Stimulated activated CD8-positive, alpha-beta memory T cell treated with anti-CD3 and anti-CD28 coated beads, Interleukin-15, amount 100 ng/mL, for 48 hours (primary cell): ENCODE measurements around the gene CSAD.

Experiments used
- DNase-seq, 2 donors: peaks; one replicate each; pipeline ENCODE4 v3.0.0-alpha.2; 2020; ENCODE audit warnings: low read depth in 2 of 2

The CSAD gene

GRCh38 chr12:53180220-53180930, at the start of gene CSAD, which contains the start of gene ZNF740:
CSAD (minus strand) TSS chr12:53180925; CDS start chr12:53173470, 7,455 bp downstream.
ZNF740 (plus strand) TSS chr12:53180722; CDS start chr12:53181984, 1,262 bp downstream.
- DNase-seq: peak; percentile 98 to 99

DNA sequence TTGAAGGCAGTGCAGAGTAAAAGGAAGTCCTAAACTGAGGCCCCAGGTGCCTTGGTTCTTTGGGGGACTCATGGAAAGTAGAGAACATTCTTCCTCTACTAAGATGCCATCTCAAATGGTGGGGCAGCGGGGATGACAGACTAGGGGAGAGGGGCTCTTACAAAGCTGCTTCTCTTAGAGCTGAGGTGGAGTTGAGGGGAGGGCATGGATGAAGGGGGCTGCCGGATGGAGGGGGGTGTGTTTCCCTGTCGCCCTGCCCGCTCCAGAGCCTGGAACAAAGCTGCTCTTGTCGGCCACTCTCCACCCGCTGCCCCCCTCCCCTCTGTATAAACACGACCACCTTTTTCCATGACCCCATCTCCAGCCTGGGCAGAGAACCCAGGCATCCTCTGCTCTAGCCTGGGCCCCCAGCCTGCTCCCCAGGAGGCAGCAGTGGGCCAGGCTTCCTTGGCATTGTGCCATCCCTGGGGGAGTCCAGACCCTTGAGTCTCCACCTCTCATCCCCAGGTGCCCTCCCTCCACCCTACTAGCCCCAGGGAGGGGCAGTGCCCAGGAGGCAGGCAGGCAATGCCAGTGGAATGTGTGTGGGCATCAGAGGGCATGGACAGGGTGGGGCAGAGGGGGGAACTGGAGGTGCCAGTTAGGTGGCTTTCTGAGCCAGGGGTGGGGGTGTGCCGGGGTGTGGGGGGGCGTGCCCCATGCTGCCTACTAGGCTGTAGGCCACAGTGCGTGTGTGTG, 49.6 kb upstream of the CSAD start:
- no peak for DNase-seq

DNA sequence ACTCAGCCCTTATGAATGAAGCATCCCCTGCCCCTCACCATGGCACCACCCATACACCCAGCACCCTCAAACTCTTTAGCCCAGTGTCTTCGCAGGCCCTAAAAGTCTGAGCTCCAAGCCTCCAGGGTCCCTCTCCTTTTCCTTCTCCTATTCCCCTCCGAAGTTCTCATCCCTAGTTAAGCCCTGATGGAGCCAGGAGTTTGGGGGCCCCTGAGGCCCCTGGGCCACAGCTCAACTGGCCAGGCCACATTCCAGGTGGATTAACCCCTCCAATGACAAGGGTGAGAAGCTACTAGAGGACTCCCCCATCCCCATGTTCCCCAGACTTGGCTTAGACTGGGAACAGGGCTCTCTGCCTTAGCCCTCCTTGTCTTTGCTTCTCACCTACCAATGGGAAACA, 48.7 kb upstream of the CSAD start:
- no peak for DNase-seq

DNA sequence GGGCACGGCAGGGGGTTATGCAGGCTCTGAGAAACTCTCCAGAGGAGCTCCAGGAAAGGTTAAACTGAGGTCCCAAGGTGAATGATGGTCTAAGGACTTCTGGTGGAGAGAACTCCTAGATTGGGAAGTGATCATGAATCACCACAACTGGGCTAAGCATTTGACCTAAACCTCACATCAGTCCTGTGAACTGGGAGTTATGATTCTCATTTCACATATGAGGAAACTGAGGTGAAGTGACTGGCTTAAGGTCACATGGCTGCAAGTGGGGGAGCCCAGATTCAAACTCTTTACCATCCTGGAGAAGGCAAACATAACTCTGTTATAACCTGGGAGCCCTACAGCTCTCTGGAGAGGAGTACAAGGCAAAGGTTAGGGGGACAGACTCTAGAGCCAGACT, 47.1 kb upstream of the CSAD start:
- DNase-seq: no peak

- DNase-seq: no peak
Observed at GRCh38 chr12:53227341-53227740, 46.6 kb upstream of the CSAD start.

DNA sequence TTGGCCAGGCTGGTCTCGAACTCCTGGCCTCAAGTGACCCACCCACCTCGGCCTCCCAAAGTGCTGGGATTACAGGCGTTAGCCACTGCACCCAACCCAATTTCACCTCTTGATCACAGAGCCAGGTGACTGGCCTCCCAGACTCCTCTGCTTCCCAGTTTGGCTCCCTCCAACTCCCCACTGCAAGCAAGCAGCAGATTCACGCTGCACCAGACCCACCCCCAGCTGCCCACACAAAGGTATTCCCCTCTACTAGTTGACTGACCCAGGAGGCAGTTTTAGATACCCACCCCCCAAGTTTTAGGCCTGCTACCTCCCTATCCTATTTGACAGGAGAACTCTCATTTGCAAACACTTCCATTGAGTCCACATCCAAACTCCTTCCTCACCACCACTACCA, 46.1 kb upstream of the CSAD start:
- DNase-seq: no peak

GRCh38 chr12:53225635-53226424, 45.1 kb upstream of the CSAD start:
- no peak for DNase-seq

- DNase-seq: no peak
Observed at GRCh38 chr12:53224897-53225634, 44.3 kb upstream of the CSAD start.

DNA sequence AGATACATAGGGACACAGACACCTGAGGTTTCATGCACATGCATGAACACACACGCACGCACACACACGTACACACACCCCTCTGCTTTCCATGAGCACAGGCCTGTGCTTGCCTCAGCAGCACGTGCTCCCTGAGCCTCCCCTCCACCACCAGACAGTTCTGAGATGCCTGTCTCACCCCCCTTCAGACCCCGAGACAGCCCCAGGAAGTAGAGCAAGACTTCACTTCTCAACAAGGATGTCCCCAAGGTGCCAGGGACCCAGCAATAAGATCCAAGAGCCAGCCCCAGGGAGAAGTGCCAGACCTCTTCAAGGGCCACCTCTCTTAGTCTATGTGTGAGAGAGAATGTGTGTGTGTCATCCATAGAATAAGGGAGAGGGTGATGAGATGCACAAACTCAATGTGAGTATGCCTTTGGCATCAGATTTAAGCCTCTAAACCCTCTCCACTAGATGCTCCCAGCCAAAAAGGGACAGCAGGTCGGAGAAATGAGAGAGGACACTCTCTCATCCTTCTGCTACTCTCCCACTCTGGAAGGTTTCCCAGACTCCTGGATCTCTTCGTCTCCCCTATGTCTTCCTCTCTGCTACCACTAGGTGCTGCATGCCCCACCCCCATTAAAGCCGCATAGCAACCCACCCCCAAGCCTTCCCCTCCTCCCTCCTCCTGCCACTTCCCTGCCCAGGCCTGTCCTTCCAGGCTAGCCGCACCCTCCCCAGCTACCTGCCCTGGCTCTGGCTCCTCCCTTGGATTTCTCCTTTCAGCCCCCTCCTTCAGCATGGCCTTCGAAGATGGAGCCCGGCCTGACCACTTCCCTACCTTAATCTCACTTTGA, 43.6 kb upstream of the CSAD start:
- no peak for DNase-seq

- DNase-seq: no peak
Observed at GRCh38 chr12:53223389-53224060, 42.8 kb upstream of the CSAD start.

- no peak for DNase-seq
Observed at GRCh38 chr12:53222806-53223261, 42.1 kb upstream of the CSAD start.

DNA sequence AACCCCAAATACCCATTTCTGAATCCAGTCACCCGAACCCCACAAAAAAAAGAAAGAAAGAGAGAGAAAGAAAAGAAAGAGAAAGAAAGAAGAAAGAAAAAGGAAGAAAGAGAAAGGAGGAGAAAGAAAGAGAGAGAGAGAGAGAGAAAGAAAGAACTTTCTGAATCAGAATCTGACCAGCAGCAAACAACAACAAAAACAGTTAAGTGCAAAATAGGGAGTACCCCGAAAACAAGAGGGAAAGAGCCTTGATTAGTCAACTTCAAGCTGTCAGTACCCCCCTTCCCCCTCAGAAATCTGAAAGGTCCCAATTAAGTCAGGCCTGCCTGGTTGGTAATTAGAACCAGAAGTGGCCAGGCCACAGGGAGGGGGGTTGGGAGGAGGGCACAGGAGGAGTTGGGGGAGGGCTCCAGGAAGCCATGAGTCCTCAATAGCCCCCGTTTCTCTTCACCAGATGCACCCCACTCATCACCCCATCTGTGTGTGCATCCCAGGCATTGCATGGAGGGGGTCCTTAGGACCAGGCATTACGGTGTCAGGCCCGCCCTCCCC, 41.5 kb upstream of the CSAD start:
- DNase-seq: no peak

DNA sequence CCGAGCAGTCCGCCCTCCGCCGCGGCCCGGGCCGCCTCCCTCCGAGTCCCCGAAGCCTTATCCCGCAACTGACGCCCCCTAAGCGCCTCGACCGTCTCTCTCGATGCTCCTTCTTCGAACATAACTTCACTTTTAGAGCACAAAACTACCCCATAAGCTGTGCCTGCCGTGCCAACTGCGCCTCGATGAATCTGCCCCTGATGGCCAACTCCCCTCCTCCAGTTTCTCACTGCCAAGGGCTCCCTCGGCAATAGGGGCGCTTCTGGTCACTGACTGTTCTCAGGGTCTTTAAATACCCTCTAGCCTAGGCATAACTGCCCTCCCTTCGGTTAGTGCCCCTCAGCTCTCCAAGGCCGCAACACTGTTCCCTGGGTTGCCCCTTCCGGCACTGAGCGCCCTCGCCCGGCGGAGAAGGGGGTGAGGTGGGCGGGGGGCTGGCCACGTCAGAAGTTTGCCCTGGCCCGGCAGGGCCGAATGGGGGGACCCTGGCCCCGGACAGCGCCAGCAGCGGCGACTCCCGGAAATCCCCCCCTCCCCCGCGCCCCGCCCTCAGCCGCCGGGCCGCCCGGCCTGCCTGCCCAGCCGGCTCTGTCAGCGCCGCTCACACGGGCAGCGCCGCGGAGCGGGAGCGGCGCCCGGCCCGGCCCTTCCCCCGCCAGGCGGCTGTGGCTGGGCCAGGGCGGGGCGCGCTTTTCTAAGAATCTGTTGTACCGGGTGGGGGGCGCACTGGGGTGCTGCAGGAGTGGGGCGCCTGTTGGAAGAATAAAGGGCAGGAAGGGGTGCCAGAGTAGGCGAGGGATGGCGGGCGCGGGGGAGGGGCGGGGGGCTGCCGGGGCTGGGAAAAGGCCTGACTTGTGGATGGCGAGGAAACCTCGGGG, 40.7 kb upstream of the CSAD start:
- no peak for DNase-seq

DNA sequence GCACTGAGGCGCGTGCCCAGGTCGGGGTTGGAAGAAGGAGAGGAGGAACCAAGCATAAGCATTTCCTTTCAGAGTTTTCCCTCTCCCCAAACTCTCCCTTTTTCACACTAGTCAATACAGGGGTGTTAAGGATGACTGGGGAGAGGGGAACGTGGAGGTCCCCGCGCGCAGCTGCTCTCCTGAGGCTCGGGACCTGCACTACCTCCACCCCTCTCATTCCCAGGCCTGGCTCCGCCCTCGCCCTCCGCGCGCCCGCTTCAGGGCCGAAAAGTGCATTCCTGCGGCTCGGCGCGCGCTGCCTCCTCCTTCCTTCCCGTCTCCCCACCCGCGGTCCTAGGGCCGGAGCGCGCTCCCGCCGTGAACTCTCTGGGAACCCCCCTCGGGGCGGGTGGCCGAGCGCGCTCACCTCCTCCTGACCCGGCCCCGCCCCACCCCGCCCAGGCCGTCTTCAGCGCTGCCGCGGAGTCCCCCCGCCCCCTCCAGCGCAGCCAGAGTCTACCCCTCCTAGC, 40.0 kb upstream of the CSAD start:
- peak; percentile 84 to 87 for DNase-seq

DNA sequence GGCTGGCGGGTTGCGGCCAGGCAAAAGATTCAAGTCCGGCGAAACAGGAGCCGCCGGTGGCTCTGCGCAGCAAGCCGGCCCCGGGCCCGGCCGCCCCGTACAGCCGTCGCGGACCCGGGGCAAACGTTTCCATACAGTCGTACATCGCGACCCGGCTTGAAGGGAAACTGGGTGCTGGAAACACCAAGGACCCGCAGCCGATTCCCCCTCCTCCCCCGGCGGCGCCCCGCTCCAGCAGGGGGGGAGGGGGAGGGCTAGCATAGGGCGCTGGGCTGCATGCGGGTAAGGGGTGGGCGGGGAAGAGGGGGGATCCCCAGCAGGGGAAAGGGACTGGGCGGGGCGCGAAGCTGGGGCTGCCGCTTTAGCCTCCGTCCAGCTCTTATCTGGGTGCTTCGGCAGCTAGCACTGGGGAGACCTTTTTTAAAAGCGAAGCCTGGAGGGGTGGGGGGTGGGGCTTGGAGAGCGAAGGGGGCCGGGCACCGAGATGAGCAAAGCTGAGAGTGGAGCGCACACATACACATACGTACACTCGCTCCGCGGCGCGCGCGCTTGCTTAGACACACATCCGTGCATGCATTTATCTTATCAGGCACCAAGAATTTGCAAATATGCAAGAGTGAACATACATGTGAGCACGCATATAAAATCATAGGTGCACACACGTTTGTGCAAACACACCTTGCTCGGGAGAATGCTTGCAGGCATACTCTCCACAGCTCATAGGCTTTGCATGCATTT, 39.4 kb upstream of the CSAD start:
- DNase-seq: peak; percentile 72 to 77

- DNase-seq: peak; percentile 68 to 79
Observed at GRCh38 chr12:53219292-53219955, 38.7 kb upstream of the CSAD start.

GRCh38 chr12:53218551-53219291, 38.0 kb upstream of the CSAD start:
- DNase-seq: no peak
